K562 (cell line): Measurements from ENCODE around the gene NETO1. TPM values are rescaled to one million over a fixed set of nuclear protein-coding genes. Genes with fewer than 3 reads are reported as not detected.

Source experiments
- ATAC-seq: fragments of 200-7000 bp; cut with Tn5 transposase; 3 replicates; pipeline ENCODE4 v1.9.1; 2020; ENCODE audit warnings: moderate library complexity
- BruUV-seq: library from RNA; stranded (reverse); fragments of 400-500 nt; replicated peaks from 2 replicates; lab custom pipeline; 2021; lab: Mats Ljungman, UMichigan
- CTCF ChIA-PET: fragments of 300-600 bp; formaldehyde crosslinking; extraction: SDS; loops from one replicate; lab custom pipeline; 2021; ENCODE audit warnings: low intra/inter-chr PET ratio; lab: Yijun Ruan, JAX
- POLR2A ChIA-PET: fragments of 300-600, 350-650 bp; sonication (Branson Sonifier 250); formaldehyde crosslinking; extraction: SDS; loops from one replicate; lab custom pipeline; 2021; ENCODE audit warnings: antibody characterized with exemption, inconsistent platforms; lab: Yijun Ruan, JAX
- DNase-seq, 4 experiments: peaks; one replicate each; pipeline versions ENCODE4 v3.0.0 to v3.0.0-alpha.2; 2011 to 2018; ENCODE audit warnings: low spot score in 3 of 4, mixed read lengths in 3 of 4; ENCODE audit errors: extremely low read depth in 1 of 4
- FAIRE-seq: peaks from 2 replicates; lab custom pipeline; 2011; peaks lifted over from hg19 to GRCh38; lab: Jason Lieb, UNC
- H2AFZ ChIP-seq: 2 replicates; pipeline ENCODE4 v1.6.0; 2011; ENCODE audit warnings: low read depth, low read length, control low read depth, inconsistent platforms
- H3K27ac ChIP-seq: fragments of 200-600 bp; 3 replicates; pipeline ENCODE4 v1.8.0; 2011; ENCODE audit warnings: low read depth, mild to moderate bottlenecking, control low read depth, inconsistent platforms, low read length, moderate library complexity, mixed read lengths; ENCODE audit errors: extremely low read depth
- H3K27me3 ChIP-seq, 2 experiments: fragments of 300-600 bp in 1 of 2; 2 replicates in 1 of 2; 3 replicates in 1 of 2; pipeline versions ENCODE4 v1.6.0 to v1.8.0; 2011; ENCODE audit warnings: inconsistent platforms in 2 of 2, low read length in 2 of 2, mild to moderate bottlenecking in 1 of 2, mixed read lengths in 1 of 2, moderate library complexity in 1 of 2; ENCODE audit not compliant: control insufficient read depth in 2 of 2, insufficient read depth in 2 of 2
- H3K36me3 ChIP-seq: fragments of 300-600 bp; 3 replicates; pipeline ENCODE4 v1.8.0; 2011; ENCODE audit warnings: mild to moderate bottlenecking, low read length, inconsistent platforms; ENCODE audit not compliant: control insufficient read depth, insufficient read depth
- H3K4me1 ChIP-seq, 2 experiments: fragments of 200-600 bp in 1 of 2; replicated peaks in 1 of 2; 2 replicates in 1 of 2; 3 replicates in 1 of 2; pipeline versions ENCODE4 v1.5.1 to v1.8.0; 2011; ENCODE audit warnings: inconsistent platforms in 2 of 2, low read length in 2 of 2, mild to moderate bottlenecking in 1 of 2, mixed read lengths in 1 of 2, moderate library complexity in 1 of 2; ENCODE audit not compliant: control insufficient read depth in 2 of 2, insufficient read depth in 2 of 2
- H3K4me2 ChIP-seq: 2 replicates; pipeline ENCODE4 v1.6.1; 2011; ENCODE audit warnings: low read length, control low read depth, inconsistent platforms, mixed read lengths; ENCODE audit not compliant: insufficient read depth
- H3K4me3 ChIP-seq: fragments of 200-600 bp; sonication (generic), shearing (Covaris generic); 2 replicates; pipeline ENCODE4 v1.5.1; 2016; ENCODE audit warnings: control low read depth, inconsistent platforms
- H3K79me2 ChIP-seq: fragments of 200-600 bp; 3 replicates; pipeline ENCODE4 v1.8.0; 2011; ENCODE audit warnings: low read length, inconsistent platforms; ENCODE audit not compliant: control insufficient read depth, insufficient read depth
- H3K9ac ChIP-seq, 2 experiments: 2 replicates each; pipeline versions ENCODE4 v1.6.0 to v1.6.1; 2011; ENCODE audit warnings: low read depth in 2 of 2, low read length in 2 of 2, control low read depth in 1 of 2, inconsistent platforms in 1 of 2, mild to moderate bottlenecking in 1 of 2, mixed read lengths in 1 of 2; ENCODE audit not compliant: insufficient read depth in 1 of 2
- H3K9me1 ChIP-seq: one replicate; pipeline ENCODE4 v1.6.0; 2011; ENCODE audit warnings: inconsistent platforms, mild to moderate bottlenecking, low read length, moderate library complexity; ENCODE audit not compliant: control insufficient read depth, insufficient read depth
- H3K9me3 ChIP-seq: replicated peaks from 2 replicates; pipeline ENCODE4 v1.5.1; 2011; ENCODE audit warnings: low read depth, low read length, inconsistent platforms; ENCODE audit not compliant: control insufficient read depth, insufficient read depth
- H4K20me1 ChIP-seq: replicated peaks from 2 replicates; pipeline ENCODE4 v1.6.1; 2011; ENCODE audit warnings: low read length, inconsistent platforms, mixed read lengths; ENCODE audit not compliant: control insufficient read depth, insufficient read depth
- CHD4 ChIP-seq: fragments of 200-600 bp; sonication (generic); IDR thresholded peaks from 3 replicates; pipeline ENCODE4 v1.6.1; 2012; ENCODE audit warnings: low read depth, mild to moderate bottlenecking, mixed read lengths, low read length, inconsistent platforms; ENCODE audit not compliant: insufficient read depth, insufficient replicate concordance, poor library complexity, severe bottlenecking
- CREB3L1 ChIP-seq: fragments of 450-650 bp; IDR thresholded peaks from 2 replicates; pipeline ENCODE4 v1.6.1; 2014; ENCODE audit warnings: low read depth, mild to moderate bottlenecking, moderate library complexity, borderline replicate concordance
- ESRRA ChIP-seq: fragments of 450-650 bp; IDR thresholded peaks from 2 replicates; pipeline ENCODE4 v1.6.1; 2014; ENCODE audit warnings: low read depth, mild to moderate bottlenecking, moderate library complexity, borderline replicate concordance
- SRSF1 ChIP-seq: fragments of 200-400 bp; formaldehyde crosslinking; IDR thresholded peaks from 2 replicates; pipeline ENCODE4 v1.6.1; 2017; ENCODE audit warnings: mild to moderate bottlenecking, low read depth, low read length, moderate library complexity
- TAL1 ChIP-seq: fragments of 450-650 bp; IDR thresholded peaks from 2 replicates; pipeline ENCODE4 v1.6.1; 2016; ENCODE audit warnings: mild to moderate bottlenecking
- ZBTB17 ChIP-seq: fragments of 450-650 bp; formaldehyde crosslinking; IDR thresholded peaks from 2 replicates; pipeline ENCODE4 v1.4.0; 2020; ENCODE audit warnings: mild to moderate bottlenecking
- WGBS: fragments of 100-300 bp; shearing (Covaris generic); methylation state at CpG from one replicate; pipeline ENCODE4 v1.1.6; 2016; ENCODE audit warnings: low coverage, mixed read lengths; ENCODE audit not compliant: insufficient coverage; ENCODE audit errors: missing lambda C conversion rate; 5-methylcytosine and 5-hydroxymethylcytosine counted together
- in situ Hi-C: fragments of 300-500 bp; cut with MboI; formaldehyde crosslinking; loops from 4 replicates; pipeline ENCODE4 v1.15.0; 2018; ENCODE audit warnings: inconsistent platforms, mixed read lengths
- intact Hi-C: fragments of 100-400 bp; cut with micrococcal nuclease; formaldehyde crosslinking; loops from 2 replicates; pipeline ENCODE4 v1.14.2; 2022
- polyA plus RNA-seq, 8 experiments: library from polyadenylated mRNA; depleted of rRNA in 4 of 8; stranded (reverse) in 5 of 8; unstranded in 3 of 8; fragments of >200 nt; fragmentation: Nextera tagmentation in 2 of 8; fragmentation: Illumina TruSeq in 1 of 8; extraction: Ambion mirVana in 2 of 8; extraction: Trizol in 1 of 8; gene quantifications; 2 replicates each; pipeline versions ENCODE4 v1.2.1 to v1.2.3, GENCODE V29; 2011 to 2014; ENCODE audit warnings: inconsistent platforms in 1 of 8, missing spikeins in 1 of 8
- total RNA-seq, 7 experiments: library from RNA; depleted of rRNA in 6 of 7; stranded (reverse); fragments of >200 nt in 6 of 7; fragmentation: Illumina TruSeq in 2 of 7; extraction: Trizol in 2 of 7; gene quantifications; 2 replicates each; pipeline versions ENCODE4 v1.2.1 to v1.2.3, GENCODE V29; 2011 to 2021; ENCODE audit warnings: low replicate concordance in 1 of 7
- TF ChIP-seq, protein P1 (sequence below): fragments of 150-350 bp; conservative IDR thresholded peaks from 2 replicates; pipeline ENCODE4 v1.6.1; 2014; ENCODE audit warnings: low read length
- TF ChIP-seq, protein P2 (sequence below): sonication (generic); formaldehyde crosslinking; IDR thresholded peaks from 2 replicates; pipeline ENCODE4 v1.8.1; 2023; ENCODE audit warnings: mild to moderate bottlenecking, missing genetic modification reagents, moderate library complexity

The NETO1 gene
- total and polyA plus RNA-seq, 9 of the 15 experiments (the other 6 are each of a cell fraction or from before 2014, with no cell fraction given), result not detected

DNA sequence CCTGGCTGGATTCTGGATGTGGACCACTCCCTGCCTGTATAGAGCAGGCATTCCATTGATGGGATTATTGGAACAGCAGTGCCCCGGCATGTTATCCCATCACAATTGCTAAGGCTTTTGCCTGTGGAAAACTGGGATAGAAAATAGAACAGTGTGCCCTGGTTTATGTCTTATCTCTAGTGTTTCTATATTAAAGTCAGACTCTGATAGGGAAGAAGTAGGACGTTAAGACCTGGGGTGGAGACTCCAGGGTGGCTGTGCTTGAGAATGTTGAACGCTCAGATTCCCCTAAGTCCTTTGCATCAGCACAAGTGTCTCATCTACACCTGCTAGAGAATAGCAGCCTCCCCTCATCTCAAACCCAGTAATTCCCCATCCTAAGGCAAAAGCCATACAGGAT, 10.8 kb upstream of the NETO1 start:
- Histone ChIP-seq H3K9me3 (no peaks in the 10 kb centered on the region), H3K27ac (no peak overlapping the region), H4K20me1 (no peaks in the 10 kb centered on the region), H3K9ac (no peak overlapping the region)
- no TSS peak for BruUV-seq
- TF ChIP-seq, protein P1, sequence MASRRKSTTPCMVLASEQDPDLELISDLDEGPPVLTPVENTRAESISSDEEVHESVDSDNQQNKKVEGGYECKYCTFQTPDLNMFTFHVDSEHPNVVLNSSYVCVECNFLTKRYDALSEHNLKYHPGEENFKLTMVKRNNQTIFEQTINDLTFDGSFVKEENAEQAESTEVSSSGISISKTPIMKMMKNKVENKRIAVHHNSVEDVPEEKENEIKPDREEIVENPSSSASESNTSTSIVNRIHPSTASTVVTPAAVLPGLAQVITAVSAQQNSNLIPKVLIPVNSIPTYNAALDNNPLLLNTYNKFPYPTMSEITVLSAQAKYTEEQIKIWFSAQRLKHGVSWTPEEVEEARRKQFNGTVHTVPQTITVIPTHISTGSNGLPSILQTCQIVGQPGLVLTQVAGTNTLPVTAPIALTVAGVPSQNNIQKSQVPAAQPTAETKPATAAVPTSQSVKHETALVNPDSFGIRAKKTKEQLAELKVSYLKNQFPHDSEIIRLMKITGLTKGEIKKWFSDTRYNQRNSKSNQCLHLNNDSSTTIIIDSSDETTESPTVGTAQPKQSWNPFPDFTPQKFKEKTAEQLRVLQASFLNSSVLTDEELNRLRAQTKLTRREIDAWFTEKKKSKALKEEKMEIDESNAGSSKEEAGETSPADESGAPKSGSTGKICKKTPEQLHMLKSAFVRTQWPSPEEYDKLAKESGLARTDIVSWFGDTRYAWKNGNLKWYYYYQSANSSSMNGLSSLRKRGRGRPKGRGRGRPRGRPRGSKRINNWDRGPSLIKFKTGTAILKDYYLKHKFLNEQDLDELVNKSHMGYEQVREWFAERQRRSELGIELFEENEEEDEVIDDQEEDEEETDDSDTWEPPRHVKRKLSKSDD, result no peak
- no peak for TF ChIP-seq CHD4
- TF ChIP-seq, protein P2, sequence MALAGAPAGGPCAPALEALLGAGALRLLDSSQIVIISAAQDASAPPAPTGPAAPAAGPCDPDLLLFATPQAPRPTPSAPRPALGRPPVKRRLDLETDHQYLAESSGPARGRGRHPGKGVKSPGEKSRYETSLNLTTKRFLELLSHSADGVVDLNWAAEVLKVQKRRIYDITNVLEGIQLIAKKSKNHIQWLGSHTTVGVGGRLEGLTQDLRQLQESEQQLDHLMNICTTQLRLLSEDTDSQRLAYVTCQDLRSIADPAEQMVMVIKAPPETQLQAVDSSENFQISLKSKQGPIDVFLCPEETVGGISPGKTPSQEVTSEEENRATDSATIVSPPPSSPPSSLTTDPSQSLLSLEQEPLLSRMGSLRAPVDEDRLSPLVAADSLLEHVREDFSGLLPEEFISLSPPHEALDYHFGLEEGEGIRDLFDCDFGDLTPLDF (CRISPR knock-in tag), result no peak
- TF ChIP-seq ESRRA, result no peak
- no peak for TF ChIP-seq SRSF1
- TF ChIP-seq TAL1, result no peak
- no peak for TF ChIP-seq CREB3L1
- no peak for TF ChIP-seq ZBTB17 (CRISPR knock-in tag)
- TF ChIP-seq, all 486 proteins: peak for 0
- Histone ChIP-seq H3K4me3 (no peak overlapping the region), H3K27me3 (no peaks in the 10 kb centered on the region), H3K36me3 (no peaks in the 10 kb centered on the region), H3K79me2 (no peaks in the 10 kb centered on the region), H3K4me1 (no peaks in the 10 kb centered on the region), H3K4me2 (no peak overlapping the region), H3K9me1 (no peaks in the 10 kb centered on the region), H2AFZ (no peak overlapping the region)
- ChIA-PET CTCF (no interaction called here), POLR2A (no interaction called here)
- intact Hi-C loops, result no loop called here
- in situ Hi-C loops, result no loop called here
- 4% methylated on average over 3 of the region's 3 CpGs for WGBS
- DNase-seq, result no peak
- ATAC-seq, result no peak
- FAIRE-seq, result no peak
